ENCODE results near the gene P2RY8. TPM values are rescaled to one million over a fixed set of nuclear protein-coding genes. Genes with fewer than 3 reads are reported as not detected.
"Not testable (repeated sequence)": the region's sequence is repeated elsewhere in the genome, so short reads cannot be mapped to it uniquely, and the experiment has no call there.

P2RY8 gene
- total RNA-seq, 1 donor from 2014 or later = 0.52 TPM

DNA sequence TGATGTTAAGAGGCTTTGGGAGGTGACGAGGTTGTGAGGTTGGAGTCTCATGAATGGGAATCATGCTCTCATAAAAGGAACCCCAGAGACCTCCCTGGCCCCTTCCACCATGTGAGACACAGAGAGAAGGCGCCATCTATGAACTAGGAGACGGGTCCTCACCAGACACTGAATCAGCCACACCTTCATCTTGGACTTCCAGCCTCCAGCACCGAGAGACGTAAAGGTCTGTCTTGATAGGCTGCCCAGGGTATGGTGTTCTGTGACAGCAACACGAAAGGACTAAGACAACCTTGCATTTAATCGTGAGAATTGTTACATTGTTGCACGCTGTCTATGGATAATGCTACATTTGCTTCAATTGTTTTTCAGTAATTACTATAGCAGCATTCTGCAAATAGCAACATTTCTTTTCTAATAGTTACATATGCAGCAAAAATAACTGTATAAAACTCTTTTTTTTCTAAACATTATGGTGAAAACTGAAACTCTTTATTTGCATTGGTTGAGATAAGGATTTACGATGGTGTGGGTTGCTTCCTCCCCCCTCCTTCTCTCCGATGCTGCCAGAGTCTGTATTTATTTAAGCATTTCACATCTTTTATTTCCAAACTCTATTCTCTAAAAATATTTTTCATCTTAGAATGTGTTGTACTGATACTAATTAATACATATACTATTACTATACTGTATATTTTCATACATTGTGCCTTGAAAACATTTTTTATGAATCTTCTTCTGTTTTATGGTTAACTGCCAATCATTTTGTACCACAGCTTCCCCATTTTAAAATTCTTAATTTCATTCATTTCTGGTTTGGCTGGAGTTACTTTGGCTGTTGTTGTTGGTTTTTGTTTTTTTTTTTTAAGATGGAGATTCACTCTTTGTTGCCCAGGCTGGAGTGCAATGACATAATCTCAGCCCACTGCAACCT, 28.0 kb upstream of the P2RY8 start:
- no peaks in the 10 kb centered on the region for H3K36me3 ChIP-seq (ENCODE audit: control insufficient read depth in 3 of 3, insufficient read depth in 3 of 3, low read length in 3 of 3)
- no peaks in the 10 kb centered on the region for H3K27me3 ChIP-seq (ENCODE audit: control insufficient read depth in 3 of 3, insufficient read depth in 3 of 3, low read length in 3 of 3)
- no peak overlapping the region for H3K27ac ChIP-seq (ENCODE audit: low read depth, low read length)
- no peak overlapping the region for H3K4me3 ChIP-seq (ENCODE audit: low read length in 3 of 3)
- no peak overlapping the region for H3K9ac ChIP-seq (ENCODE audit: low read depth in 1 of 3, low read length in 3 of 3)
- H3K4me1 ChIP-seq (ENCODE audit: control insufficient read depth in 3 of 3, insufficient read depth in 3 of 3, low read length in 3 of 3) = no peaks in the 10 kb centered on the region
- no peaks in the 10 kb centered on the region for H3K9me3 ChIP-seq (ENCODE audit: control insufficient read depth in 3 of 3, low read length in 3 of 3)

DNA sequence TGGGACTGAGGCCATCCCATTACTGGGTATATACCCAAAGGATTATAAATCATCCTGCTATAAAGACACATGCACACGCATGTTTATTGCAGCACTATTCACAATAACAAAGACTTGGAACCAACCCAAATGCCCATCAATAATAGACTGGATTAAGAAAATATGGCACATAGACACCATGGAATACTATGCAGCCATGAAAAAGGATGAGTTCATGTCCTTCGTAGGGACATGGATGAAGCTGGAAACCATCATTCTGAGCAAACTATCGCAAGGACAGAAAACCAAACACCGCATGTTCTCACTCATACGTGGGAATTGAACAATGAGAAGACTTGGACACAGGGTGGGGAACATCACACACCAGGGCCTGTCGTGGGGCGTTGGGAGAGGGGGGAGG, 27.1 kb upstream of the P2RY8 start:
- not testable (repeated sequence) for H3K9ac ChIP-seq (ENCODE audit: low read depth in 1 of 3, low read length in 3 of 3); H3K9me3 ChIP-seq (ENCODE audit: control insufficient read depth in 3 of 3, low read length in 3 of 3); H3K4me1 ChIP-seq (ENCODE audit: control insufficient read depth in 3 of 3, insufficient read depth in 3 of 3, low read length in 3 of 3); H3K27ac ChIP-seq (ENCODE audit: low read depth, low read length); H3K27me3 ChIP-seq (ENCODE audit: control insufficient read depth in 3 of 3, insufficient read depth in 3 of 3, low read length in 3 of 3); H3K4me3 ChIP-seq (ENCODE audit: low read length in 3 of 3); H3K36me3 ChIP-seq (ENCODE audit: control insufficient read depth in 3 of 3, insufficient read depth in 3 of 3, low read length in 3 of 3)

- Histone ChIP-seq H3K4me3 (ENCODE audit: low read length in 3 of 3) (no peak overlapping the region), H3K36me3 (ENCODE audit: control insufficient read depth in 3 of 3, insufficient read depth in 3 of 3, low read length in 3 of 3) (no peaks in the 10 kb centered on the region), H3K9ac (ENCODE audit: low read depth in 1 of 3, low read length in 3 of 3) (no peak overlapping the region), H3K4me1 (ENCODE audit: control insufficient read depth in 3 of 3, insufficient read depth in 3 of 3, low read length in 3 of 3) (no peaks in the 10 kb centered on the region), H3K27ac (ENCODE audit: low read depth, low read length) (no peak overlapping the region), H3K9me3 (ENCODE audit: control insufficient read depth in 3 of 3, low read length in 3 of 3) (no peaks in the 10 kb centered on the region), H3K27me3 (ENCODE audit: control insufficient read depth in 3 of 3, insufficient read depth in 3 of 3, low read length in 3 of 3) (no peaks in the 10 kb centered on the region)
Measured at GRCh38 chrX:1561164-1561563, 24.2 kb upstream of the P2RY8 start.

DNA sequence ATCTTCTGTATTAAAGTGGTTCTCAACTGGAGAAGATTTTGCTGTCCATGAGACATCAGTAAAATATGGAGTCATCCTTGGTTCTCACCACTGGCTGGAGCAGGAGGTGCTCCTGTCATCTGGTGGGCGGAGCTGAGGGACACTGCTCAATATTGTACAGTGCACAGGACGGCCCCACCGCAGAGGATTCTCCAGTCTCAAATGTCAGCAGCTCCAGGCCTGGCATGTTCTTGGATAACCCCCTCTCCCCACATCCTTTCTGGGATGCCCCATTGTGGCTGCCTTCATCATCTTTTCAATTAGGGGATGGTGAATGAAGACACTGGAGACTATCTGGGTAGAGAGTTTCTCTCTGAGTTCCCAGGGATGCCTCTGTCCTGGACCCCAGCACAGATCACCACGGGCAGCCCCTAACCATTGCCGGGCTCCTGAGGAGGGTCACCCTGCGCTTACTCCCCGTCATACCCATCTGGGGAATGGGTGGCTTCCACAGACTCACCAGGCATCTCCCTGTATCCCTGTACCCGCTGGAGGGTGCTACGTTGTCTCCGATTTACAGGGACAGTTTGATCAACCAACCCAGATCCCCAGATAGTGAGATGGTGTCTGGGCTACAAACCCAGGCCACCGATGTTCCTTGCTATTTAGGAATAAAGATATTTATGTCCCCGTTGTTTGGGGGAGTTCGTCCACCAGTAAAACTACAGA, 21.9 kb upstream of the P2RY8 start:
- no peaks in the 10 kb centered on the region for H3K4me1 ChIP-seq (ENCODE audit: control insufficient read depth in 3 of 3, insufficient read depth in 3 of 3, low read length in 3 of 3)
- no peak overlapping the region for H3K9ac ChIP-seq (ENCODE audit: low read depth in 1 of 3, low read length in 3 of 3)
- no peaks in the 10 kb centered on the region for H3K36me3 ChIP-seq (ENCODE audit: control insufficient read depth in 3 of 3, insufficient read depth in 3 of 3, low read length in 3 of 3)
- no peaks in the 10 kb centered on the region for H3K9me3 ChIP-seq (ENCODE audit: control insufficient read depth in 3 of 3, low read length in 3 of 3)
- no peak overlapping the region for H3K27ac ChIP-seq (ENCODE audit: low read depth, low read length)
- no peaks in the 10 kb centered on the region for H3K27me3 ChIP-seq (ENCODE audit: control insufficient read depth in 3 of 3, insufficient read depth in 3 of 3, low read length in 3 of 3)
- no peak overlapping the region for H3K4me3 ChIP-seq (ENCODE audit: low read length in 3 of 3)

GRCh38 chrX:1557442-1557841, 20.5 kb upstream of the P2RY8 start:
- not testable (repeated sequence) for H3K4me1 ChIP-seq (ENCODE audit: control insufficient read depth in 3 of 3, insufficient read depth in 3 of 3, low read length in 3 of 3); H3K9ac ChIP-seq (ENCODE audit: low read depth in 1 of 3, low read length in 3 of 3)

DNA sequence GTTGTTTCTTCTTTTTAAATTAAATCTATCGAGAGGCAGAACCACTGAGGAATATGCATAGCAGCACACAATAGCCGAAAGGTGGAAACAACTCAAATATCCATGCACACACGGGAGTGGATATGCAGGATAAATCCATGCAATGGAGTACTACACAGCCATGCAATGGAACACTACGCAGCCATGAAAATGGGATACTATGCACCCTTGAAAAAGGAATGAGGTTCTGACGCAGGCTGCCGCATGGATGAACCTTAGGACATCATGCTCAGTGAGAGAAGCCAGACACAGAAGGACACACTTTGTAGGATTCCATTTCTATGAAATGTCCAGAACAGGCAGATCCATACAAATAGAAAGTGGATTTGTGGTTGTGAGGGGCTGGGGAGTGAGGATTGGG, 18.4 kb upstream of the P2RY8 start:
- Histone ChIP-seq H3K27ac (ENCODE audit: low read depth, low read length) (no peak overlapping the region), H3K36me3 (ENCODE audit: control insufficient read depth in 3 of 3, insufficient read depth in 3 of 3, low read length in 3 of 3) (no peaks in the 10 kb centered on the region), H3K27me3 (ENCODE audit: control insufficient read depth in 3 of 3, insufficient read depth in 3 of 3, low read length in 3 of 3) (no peaks in the 10 kb centered on the region), H3K9me3 (ENCODE audit: control insufficient read depth in 3 of 3, low read length in 3 of 3) (peaks cover 0 to 5% (median 0%) of the 10 kb centered on the region in 3 donors), H3K9ac (ENCODE audit: low read depth in 1 of 3, low read length in 3 of 3) (no peak overlapping the region), H3K4me1 (ENCODE audit: control insufficient read depth in 3 of 3, insufficient read depth in 3 of 3, low read length in 3 of 3) (no peaks in the 10 kb centered on the region), H3K4me3 (ENCODE audit: low read length in 3 of 3) (no peak overlapping the region)

More at GRCh38 chrX:1557442-1557841, 20.5 kb upstream of the P2RY8 start:
- H3K27me3 ChIP-seq (ENCODE audit: control insufficient read depth in 3 of 3, insufficient read depth in 3 of 3, low read length in 3 of 3); H3K36me3 ChIP-seq (ENCODE audit: control insufficient read depth in 3 of 3, insufficient read depth in 3 of 3, low read length in 3 of 3); H3K4me3 ChIP-seq (ENCODE audit: low read length in 3 of 3); H3K27ac ChIP-seq (ENCODE audit: low read depth, low read length); H3K9me3 ChIP-seq (ENCODE audit: control insufficient read depth in 3 of 3, low read length in 3 of 3): not testable (repeated sequence)

GRCh38 chrX:1554469-1555210, 17.7 kb upstream of the P2RY8 start:
- Histone ChIP-seq H3K9me3 (ENCODE audit: control insufficient read depth in 3 of 3, low read length in 3 of 3) (peaks cover 0 to 5% (median 0%) of the 10 kb centered on the region in 3 donors), H3K4me1 (ENCODE audit: control insufficient read depth in 3 of 3, insufficient read depth in 3 of 3, low read length in 3 of 3) (no peaks in the 10 kb centered on the region), H3K9ac (ENCODE audit: low read depth in 1 of 3, low read length in 3 of 3) (no peak overlapping the region), H3K4me3 (ENCODE audit: low read length in 3 of 3) (no peak overlapping the region), H3K27me3 (ENCODE audit: control insufficient read depth in 3 of 3, insufficient read depth in 3 of 3, low read length in 3 of 3) (no peaks in the 10 kb centered on the region), H3K36me3 (ENCODE audit: control insufficient read depth in 3 of 3, insufficient read depth in 3 of 3, low read length in 3 of 3) (no peaks in the 10 kb centered on the region), H3K27ac (ENCODE audit: low read depth, low read length) (no peak overlapping the region)

- Histone ChIP-seq H3K4me3 (ENCODE audit: low read length in 3 of 3) (no peak overlapping the region), H3K9me3 (ENCODE audit: control insufficient read depth in 3 of 3, low read length in 3 of 3) (peaks cover 0 to 5% (median 0%) of the 10 kb centered on the region in 3 donors), H3K27ac (ENCODE audit: low read depth, low read length) (no peak overlapping the region), H3K27me3 (ENCODE audit: control insufficient read depth in 3 of 3, insufficient read depth in 3 of 3, low read length in 3 of 3) (no peaks in the 10 kb centered on the region), H3K36me3 (ENCODE audit: control insufficient read depth in 3 of 3, insufficient read depth in 3 of 3, low read length in 3 of 3) (no peaks in the 10 kb centered on the region), H3K9ac (ENCODE audit: low read depth in 1 of 3, low read length in 3 of 3) (no peak overlapping the region), H3K4me1 (ENCODE audit: control insufficient read depth in 3 of 3, insufficient read depth in 3 of 3, low read length in 3 of 3) (peaks cover 0 to 2% (median 0%) of the 10 kb centered on the region in 3 donors)
Measured at GRCh38 chrX:1551959-1552546, 15.1 kb upstream of the P2RY8 start.

DNA sequence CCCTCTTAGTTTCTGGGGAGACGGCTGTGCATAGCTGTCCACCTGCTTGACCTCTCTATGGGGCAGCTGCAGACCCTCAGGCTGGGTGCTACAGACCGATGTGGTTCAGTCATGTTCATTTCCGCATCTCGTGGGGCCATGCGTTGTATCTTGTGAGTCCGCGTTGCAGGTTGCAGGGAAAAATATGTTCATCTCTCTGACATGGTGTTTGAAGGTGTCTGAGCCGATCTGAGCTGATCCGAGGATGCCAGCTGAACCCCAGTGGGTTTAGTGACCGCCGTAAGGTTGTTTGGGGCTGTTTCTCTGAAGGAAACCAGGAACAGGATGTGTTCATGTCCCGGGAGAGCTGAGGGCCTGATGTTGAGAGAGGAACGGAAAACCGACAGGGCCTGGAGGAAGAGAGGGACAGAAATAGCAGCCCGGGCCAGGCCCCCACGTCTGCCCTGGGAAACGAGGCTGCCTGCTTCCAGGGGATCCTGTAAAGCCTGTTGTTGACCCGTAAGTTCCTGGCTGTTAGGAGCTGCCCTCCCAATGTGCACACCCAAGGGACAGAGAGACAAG, 9.8 kb upstream of the P2RY8 start:
- Histone ChIP-seq H3K4me1 (ENCODE audit: control insufficient read depth in 3 of 3, insufficient read depth in 3 of 3, low read length in 3 of 3) (peaks cover 0 to 5% (median 0%) of the 10 kb centered on the region in 3 donors), H3K36me3 (ENCODE audit: control insufficient read depth in 3 of 3, insufficient read depth in 3 of 3, low read length in 3 of 3) (no peaks in the 10 kb centered on the region), H3K4me3 (ENCODE audit: low read length in 3 of 3) (no peak overlapping the region), H3K27ac (ENCODE audit: low read depth, low read length) (peak overlapping the region; percentile 41), H3K9ac (ENCODE audit: low read depth in 1 of 3, low read length in 3 of 3) (no peak overlapping the region), H3K9me3 (ENCODE audit: control insufficient read depth in 3 of 3, low read length in 3 of 3) (no peaks in the 10 kb centered on the region), H3K27me3 (ENCODE audit: control insufficient read depth in 3 of 3, insufficient read depth in 3 of 3, low read length in 3 of 3) (no peaks in the 10 kb centered on the region)

Data from skeletal muscle tissue (tissue), 4 donors.